Right kidney (tissue), 1 donor: Measurements from ENCODE around the gene FRMD4B.

Experiments
- DNase-seq: peaks from one replicate; pipeline ENCODE4 v3.0.0-alpha.2; 2016

The FRMD4B gene

DNA sequence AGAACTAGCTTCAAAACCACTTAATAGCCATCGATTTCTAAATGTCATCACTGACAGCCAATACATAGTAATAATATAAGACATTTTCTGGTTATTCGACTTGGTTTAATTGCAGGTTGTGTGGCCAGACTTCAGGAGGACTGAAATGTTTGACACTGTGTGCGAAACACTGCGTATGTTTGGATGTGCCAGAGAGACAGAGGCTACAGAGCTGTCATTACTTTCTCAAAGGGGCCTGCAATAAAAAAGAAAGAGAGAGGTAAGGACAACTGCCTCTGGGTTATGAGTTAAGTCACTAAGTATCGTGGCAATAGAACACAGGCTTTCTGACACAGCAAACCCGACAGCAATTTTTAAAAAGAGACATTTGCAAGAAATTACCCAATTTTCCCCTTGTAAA is 264.4 kb downstream of the FRMD4B start:
- DNase-seq, result no peak

DNA sequence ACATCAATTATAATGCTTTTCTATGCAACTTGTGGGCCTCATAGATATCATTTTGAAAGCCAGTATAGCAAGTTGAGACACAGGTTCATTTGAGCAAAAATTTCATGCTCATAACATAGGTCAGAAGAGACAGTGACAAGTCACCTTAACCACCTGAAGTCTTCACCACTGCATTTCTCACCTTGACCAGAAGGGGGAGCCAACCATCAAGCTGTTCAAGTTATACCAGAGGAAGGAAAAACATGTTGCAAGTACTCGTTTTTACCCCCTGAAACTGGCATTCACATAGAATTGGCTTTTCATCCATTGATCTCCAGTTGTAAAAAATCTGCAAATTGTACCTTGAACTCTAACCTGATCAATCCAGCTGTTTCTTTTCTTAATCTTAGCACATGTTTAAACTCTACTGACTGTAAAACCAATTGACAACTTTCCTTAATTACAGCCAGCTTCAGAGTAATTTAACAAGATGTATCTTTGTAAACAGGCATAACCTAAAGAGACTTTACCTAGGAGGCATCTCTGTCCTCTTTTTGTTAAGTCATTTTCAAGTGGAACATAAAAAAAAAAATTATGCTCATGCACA is 264.9 kb downstream of the FRMD4B start:
- DNase-seq, result peak; percentile 10
